H9 (cell line): ENCODE measurements around the gene TRPV3. TPM values are rescaled to one million over a fixed set of nuclear protein-coding genes. Genes with fewer than 3 reads are reported as not detected.

Experiments used
- DNase-seq: peaks from one replicate; pipeline ENCODE4 v3.0.0-alpha.2; 2017
- H2AFZ ChIP-seq: one replicate; pipeline ENCODE4 v1.6.1; 2013; ENCODE audit warnings: mild to moderate bottlenecking, low read length, control low read depth, moderate library complexity
- H2AK5ac ChIP-seq: 2 replicates; pipeline ENCODE4 v1.6.1; 2013; ENCODE audit warnings: low read length, control low read depth, mixed read lengths; ENCODE audit not compliant: insufficient read length
- H2BK120ac ChIP-seq: one replicate; pipeline ENCODE4 v1.6.1; 2013; ENCODE audit warnings: low read depth, mild to moderate bottlenecking, low read length, control low read depth, inconsistent platforms; ENCODE audit not compliant: poor library complexity, severe bottlenecking
- H2BK12ac ChIP-seq: 2 replicates; pipeline ENCODE4 v1.6.1; 2013; ENCODE audit warnings: low read length, control low read depth, mixed read lengths, low read depth; ENCODE audit not compliant: insufficient read length
- H2BK15ac ChIP-seq: 2 replicates; pipeline ENCODE4 v1.6.1; 2013; ENCODE audit warnings: low read depth, low read length, control low read depth
- H2BK20ac ChIP-seq: one replicate; pipeline ENCODE4 v1.6.1; 2013; ENCODE audit warnings: low read depth, mild to moderate bottlenecking, low read length, control low read depth, inconsistent platforms; ENCODE audit not compliant: poor library complexity, severe bottlenecking
- H2BK5ac ChIP-seq: 2 replicates; pipeline ENCODE4 v1.6.1; 2013; ENCODE audit warnings: low read length, control low read depth, mixed read lengths; ENCODE audit not compliant: insufficient read length
- H3K14ac ChIP-seq: 2 replicates; pipeline ENCODE4 v1.6.1; 2013; ENCODE audit warnings: low read length, control low read depth; ENCODE audit not compliant: insufficient read depth
- H3K18ac ChIP-seq: 2 replicates; pipeline ENCODE4 v1.6.1; 2013; ENCODE audit warnings: low read depth, mild to moderate bottlenecking, mixed read lengths, low read length, control low read depth; ENCODE audit not compliant: insufficient read length
- H3K23ac ChIP-seq: 2 replicates; pipeline ENCODE4 v1.6.1; 2013; ENCODE audit warnings: low read length, control low read depth, mixed read lengths, low read depth; ENCODE audit not compliant: insufficient read length
- H3K23me2 ChIP-seq: 2 replicates; pipeline ENCODE4 v1.6.1; 2013; ENCODE audit warnings: low read depth, mild to moderate bottlenecking, mixed read lengths, low read length, control low read depth; ENCODE audit not compliant: insufficient read length, poor library complexity, severe bottlenecking
- H3K27ac ChIP-seq: 2 replicates; pipeline ENCODE4 v1.5.1; 2013; ENCODE audit warnings: low read length, control low read depth, mixed read lengths, low read depth; ENCODE audit not compliant: insufficient read length
- H3K27me3 ChIP-seq: 2 replicates; pipeline ENCODE4 v1.6.1; 2013; ENCODE audit warnings: low read length, control low read depth, inconsistent platforms; ENCODE audit not compliant: insufficient read depth
- H3K4ac ChIP-seq: 2 replicates; pipeline ENCODE4 v1.6.1; 2013; ENCODE audit warnings: low read depth, mild to moderate bottlenecking, control low read depth, inconsistent platforms, low read length, moderate library complexity
- H3K4me1 ChIP-seq: 2 replicates; pipeline ENCODE4 v1.6.1; 2013; ENCODE audit warnings: low read length, control low read depth, inconsistent platforms; ENCODE audit not compliant: insufficient read depth
- H3K4me2 ChIP-seq: 2 replicates; pipeline ENCODE4 v1.6.1; 2013; ENCODE audit warnings: low read length, control low read depth, mixed read lengths; ENCODE audit not compliant: insufficient read length, insufficient read depth
- H3K56ac ChIP-seq: 2 replicates; pipeline ENCODE4 v1.6.1; 2013; ENCODE audit warnings: low read depth, mild to moderate bottlenecking, mixed read lengths, low read length, control low read depth; ENCODE audit not compliant: insufficient read length
- H3K79me1 ChIP-seq: 2 replicates; pipeline ENCODE4 v1.6.1; 2013; ENCODE audit warnings: low read depth, mild to moderate bottlenecking, moderate library complexity, low read length, control low read depth, inconsistent platforms; ENCODE audit not compliant: insufficient read depth, poor library complexity, severe bottlenecking
- H3K79me2 ChIP-seq: 2 replicates; pipeline ENCODE4 v1.6.1; 2013; ENCODE audit warnings: low read length, control low read depth, inconsistent platforms; ENCODE audit not compliant: insufficient read depth
- H3K9ac ChIP-seq: 2 replicates; pipeline ENCODE4 v1.6.1; 2013; ENCODE audit warnings: low read length, control low read depth, mixed read lengths; ENCODE audit not compliant: insufficient read length; ENCODE audit errors: extremely low read depth
- H3K9me3 ChIP-seq: one replicate; pipeline ENCODE4 v1.6.1; 2013; ENCODE audit warnings: low read depth, low read length, inconsistent platforms; ENCODE audit not compliant: control insufficient read depth
- H3T11ph ChIP-seq: one replicate; pipeline ENCODE4 v1.6.1; 2013; ENCODE audit warnings: mild to moderate bottlenecking, low read length, control low read depth, inconsistent platforms
- H4K20me1 ChIP-seq: one replicate; pipeline ENCODE4 v1.6.1; 2013; ENCODE audit not compliant: control insufficient read depth, insufficient read length, insufficient read depth
- H4K5ac ChIP-seq: 2 replicates; pipeline ENCODE4 v1.6.1; 2013; ENCODE audit warnings: low read depth, mild to moderate bottlenecking, mixed read lengths, low read length, control low read depth; ENCODE audit not compliant: insufficient read length
- H4K8ac ChIP-seq: replicated peaks from 2 replicates; pipeline ENCODE4 v1.6.1; 2013; ENCODE audit warnings: low read length, control low read depth, mixed read lengths, low read depth; ENCODE audit not compliant: insufficient read length
- H4K91ac ChIP-seq: 2 replicates; pipeline ENCODE4 v1.6.1; 2013; ENCODE audit warnings: low read depth, mild to moderate bottlenecking, moderate library complexity, mixed read lengths, low read length, control low read depth; ENCODE audit not compliant: insufficient read length
- H3K27ac Mint-ChIP-seq, 3 experiments: 2 replicates in 2 of 3; 3 replicates in 1 of 3; pipeline ENCODE4 v1.8.0; 2020 to 2021; ENCODE audit warnings: mixed read lengths in 3 of 3, mild to moderate bottlenecking in 1 of 3, moderate library complexity in 1 of 3
- H3K27me3 Mint-ChIP-seq: 2 replicates; pipeline ENCODE4 v1.8.0; 2021; ENCODE audit warnings: low read depth, mild to moderate bottlenecking, moderate library complexity, mixed read lengths
- H3K36me3 Mint-ChIP-seq, 3 experiments: 2 replicates in 2 of 3; 3 replicates in 1 of 3; pipeline ENCODE4 v1.8.0; 2020 to 2021; ENCODE audit warnings: low read depth in 3 of 3, mixed read lengths in 3 of 3; ENCODE audit not compliant: insufficient read depth in 1 of 3
- H3K4me1 Mint-ChIP-seq, 2 experiments: 2 replicates each; pipeline ENCODE4 v1.8.0; 2020; ENCODE audit warnings: mixed read lengths in 2 of 2
- H3K4me3 Mint-ChIP-seq, 2 experiments: 2 replicates in 1 of 2; 3 replicates in 1 of 2; pipeline ENCODE4 v1.8.0; 2020 to 2021; ENCODE audit warnings: mild to moderate bottlenecking in 2 of 2, mixed read lengths in 2 of 2, moderate library complexity in 1 of 2
- H3K9me3 Mint-ChIP-seq, 2 experiments: 2 replicates in 1 of 2; 3 replicates in 1 of 2; pipeline ENCODE4 v1.8.0; 2020; ENCODE audit warnings: mild to moderate bottlenecking in 2 of 2, mixed read lengths in 2 of 2, moderate library complexity in 1 of 2
- CTCF ChIP-seq: fragments of 200-600 bp; sonication (generic); conservative IDR thresholded peaks from 3 replicates; pipeline ENCODE4 v1.8.0; 2021; ENCODE audit warnings: antibody characterized with exemption, mild to moderate bottlenecking
- WGBS: extraction: QIAGEN DNeasy Blood & Tissue Kit; methylation state at CpG from one replicate; pipeline ENCODE4 v1.1.7; 2013; ENCODE audit warnings: missing lambda C conversion rate, low lambda C conversion rate, mixed read lengths; ENCODE audit not compliant: insufficient read length; ENCODE audit errors: extremely low coverage; 5-methylcytosine and 5-hydroxymethylcytosine counted together
- total RNA-seq: library from RNA; stranded (reverse); gene quantifications from 2 replicates; pipeline ENCODE4 v1.2.1, GENCODE V29; 2021

TRPV3 gene
- total RNA-seq, 1 experiment from 2014 or later = 0.63 TPM

- Histone ChIP-seq H2AK5ac (no peak overlapping the region), H2BK15ac (no peak overlapping the region), H3K4ac (no peak overlapping the region), H4K8ac (no peak overlapping the region), H3K56ac (no peak overlapping the region), H3K14ac (no peak overlapping the region), H2BK120ac (no peak overlapping the region), H4K91ac (no peak overlapping the region), H2BK12ac (no peak overlapping the region), H4K20me1 (no peaks in the 10 kb centered on the region), H3K23ac (no peak overlapping the region), H2BK20ac (no peak overlapping the region), H2BK5ac (no peak overlapping the region), H3K27ac (no peak overlapping the region), H3K18ac (no peak overlapping the region), H2AFZ (no peak overlapping the region), H3K4me2 (no peak overlapping the region), H3K27me3 (no peaks in the 10 kb centered on the region; the same call in 1 of the 2 replicates), H3K79me2 (no peaks in the 10 kb centered on the region), H3K9ac (no peak overlapping the region), H4K5ac (no peak overlapping the region), H3K9me3 (no peaks in the 10 kb centered on the region), H3K4me1 (no peaks in the 10 kb centered on the region), H3T11ph (no peak overlapping the region), H3K23me2 (no peaks in the 10 kb centered on the region), H3K79me1 (no peaks in the 10 kb centered on the region)
- no peak for DNase-seq
- WGBS = no CpG with 5 or more reads among the region's 4 CpGs
- TF ChIP-seq CTCF = no peak
- no peaks in the 10 kb centered on the region for H3K27me3 Mint-ChIP-seq
- H3K4me3 Mint-ChIP-seq = no peak overlapping the region
- H3K27ac Mint-ChIP-seq = no peak overlapping the region
- H3K9me3 Mint-ChIP-seq = no peaks in the 10 kb centered on the region
- no peaks in the 10 kb centered on the region for H3K4me1 Mint-ChIP-seq
- peaks cover 6 to 34% (median 8%) of the 10 kb centered on the region in 3 experiments; a peak in 6 of 7 replicates for H3K36me3 Mint-ChIP-seq
Measured at GRCh38 chr17:3603870-3604259, 46.3 kb upstream of the TRPV3 start.
